ENCODE results near the gene PHKA1. TPM values are rescaled to one million over a fixed set of nuclear protein-coding genes. Genes with fewer than 3 reads are reported as not detected.

The PHKA1 gene
- total RNA-seq, 3 donors from 2014 or later (not counting 1 experiment from before 2014, with no cell fraction given), result 0.13 to 0.24 (median 0.16) TPM

DNA sequence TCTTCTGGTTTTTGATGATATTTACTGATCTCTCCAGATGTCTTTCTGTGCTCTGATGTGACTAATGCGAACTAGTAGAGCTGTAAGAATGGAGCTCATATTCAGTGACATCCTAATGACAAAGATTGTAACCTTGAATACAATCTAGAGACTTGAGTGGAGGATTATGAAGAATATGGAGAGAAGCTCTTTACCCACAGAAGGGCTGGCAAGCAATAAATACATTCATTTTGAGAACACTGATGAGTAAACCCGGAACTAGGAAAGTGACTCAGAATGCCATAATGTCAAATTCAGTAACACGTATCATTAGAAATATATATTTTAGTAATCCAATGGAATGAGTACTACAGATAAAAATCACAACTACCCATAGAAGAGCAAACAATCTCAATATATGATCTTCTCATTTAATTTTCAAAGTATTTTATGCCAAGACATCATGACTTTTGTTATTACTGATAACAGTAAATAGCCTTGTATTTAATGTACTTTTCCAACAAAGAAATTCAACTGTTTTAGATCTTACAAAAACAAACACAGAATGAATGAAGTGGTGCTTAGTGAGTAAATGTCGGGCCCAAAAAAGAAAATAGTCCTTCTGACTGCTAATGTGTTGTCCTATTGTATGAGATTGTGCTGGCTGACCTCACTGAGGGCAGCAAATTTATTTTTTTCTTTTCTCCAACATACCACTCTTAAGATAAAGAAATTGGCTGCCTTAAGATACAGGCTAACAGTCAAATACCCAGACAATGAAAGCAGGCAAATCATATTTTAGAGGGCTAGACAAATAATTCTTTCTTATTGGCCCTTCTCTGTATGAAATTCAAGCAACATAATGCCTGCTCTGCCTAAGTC lies 92.3 kb downstream of the PHKA1 start:
- H3K4me1 ChIP-seq (ENCODE audit: control insufficient read depth, insufficient read depth, low read length), result no peaks in the 10 kb centered on the region
- DNase-seq (no peak), ATAC-seq (no peak)
- TF ChIP-seq, protein P1, sequence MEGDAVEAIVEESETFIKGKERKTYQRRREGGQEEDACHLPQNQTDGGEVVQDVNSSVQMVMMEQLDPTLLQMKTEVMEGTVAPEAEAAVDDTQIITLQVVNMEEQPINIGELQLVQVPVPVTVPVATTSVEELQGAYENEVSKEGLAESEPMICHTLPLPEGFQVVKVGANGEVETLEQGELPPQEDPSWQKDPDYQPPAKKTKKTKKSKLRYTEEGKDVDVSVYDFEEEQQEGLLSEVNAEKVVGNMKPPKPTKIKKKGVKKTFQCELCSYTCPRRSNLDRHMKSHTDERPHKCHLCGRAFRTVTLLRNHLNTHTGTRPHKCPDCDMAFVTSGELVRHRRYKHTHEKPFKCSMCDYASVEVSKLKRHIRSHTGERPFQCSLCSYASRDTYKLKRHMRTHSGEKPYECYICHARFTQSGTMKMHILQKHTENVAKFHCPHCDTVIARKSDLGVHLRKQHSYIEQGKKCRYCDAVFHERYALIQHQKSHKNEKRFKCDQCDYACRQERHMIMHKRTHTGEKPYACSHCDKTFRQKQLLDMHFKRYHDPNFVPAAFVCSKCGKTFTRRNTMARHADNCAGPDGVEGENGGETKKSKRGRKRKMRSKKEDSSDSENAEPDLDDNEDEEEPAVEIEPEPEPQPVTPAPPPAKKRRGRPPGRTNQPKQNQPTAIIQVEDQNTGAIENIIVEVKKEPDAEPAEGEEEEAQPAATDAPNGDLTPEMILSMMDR (IDR thresholded peaks at IDR 0.05), result no peak
- H3K9me3 ChIP-seq (ENCODE audit: control insufficient read depth, insufficient read depth, low read length), result no peaks in the 10 kb centered on the region
- no peaks in the 10 kb centered on the region for H3K4me1 Mint-ChIP-seq
- H3K36me3 Mint-ChIP-seq, result no peaks in the 10 kb centered on the region
- no CpG with 5 or more reads among the region's 4 CpGs for WGBS (ENCODE audit: insufficient coverage)
- no peaks in the 10 kb centered on the region for H3K36me3 ChIP-seq (ENCODE audit: control insufficient read depth, insufficient read depth, low read length)
- intact Hi-C loops (cut with micrococcal nuclease), result no loop called here
- no peak overlapping the region for H3K4me3 Mint-ChIP-seq
- H3K27ac Mint-ChIP-seq, result no peak overlapping the region
- peaks cover 5 to 20% of the 10 kb centered on the region in 2 donors for H3K27me3 Mint-ChIP-seq (ENCODE audit: low read depth in 2 of 2)
- H3K4me3 ChIP-seq (ENCODE audit: low read length), result no peak overlapping the region
- H3K27ac ChIP-seq (ENCODE audit: low read length), result no peak overlapping the region
- no peaks in the 10 kb centered on the region for H3K9me3 Mint-ChIP-seq
- H3K27me3 ChIP-seq (ENCODE audit: control insufficient read depth, insufficient read depth, low read length), result no peaks in the 10 kb centered on the region

DNA sequence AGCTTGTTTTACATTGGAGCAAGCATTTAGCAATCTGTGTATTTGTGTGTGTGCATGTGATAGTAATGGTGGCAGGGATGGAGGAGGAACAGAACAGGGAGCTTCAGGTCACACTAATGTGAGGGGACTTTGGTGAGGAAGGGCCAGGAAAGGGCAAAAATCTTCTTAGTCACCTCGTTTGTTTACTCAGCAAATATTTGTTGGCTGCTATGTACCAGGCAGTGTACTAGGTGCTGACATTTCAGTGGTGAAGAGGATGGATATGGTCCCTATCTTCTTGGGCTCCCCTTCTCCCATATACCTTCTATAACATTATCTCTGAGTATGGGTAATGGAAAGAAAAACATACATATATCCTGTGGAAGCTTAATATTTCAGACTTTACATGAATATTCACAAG lies 92.9 kb downstream of the PHKA1 start:
- H3K27ac ChIP-seq (ENCODE audit: low read length), result no peak overlapping the region
- no peak for DNase-seq
- no peak for ATAC-seq
- WGBS (ENCODE audit: insufficient coverage), result no CpG with 5 or more reads among the region's 1 CpG
- H3K27me3 ChIP-seq (ENCODE audit: control insufficient read depth, insufficient read depth, low read length), result no peaks in the 10 kb centered on the region
- no peaks in the 10 kb centered on the region for H3K9me3 ChIP-seq (ENCODE audit: control insufficient read depth, insufficient read depth, low read length)
- TF ChIP-seq, protein P1 (IDR thresholded peaks at IDR 0.05), result no peak
- Mint-ChIP-seq H3K27ac (no peak overlapping the region), H3K4me3 (no peak overlapping the region), H3K9me3 (no peaks in the 10 kb centered on the region), H3K36me3 (no peaks in the 10 kb centered on the region), H3K27me3 (ENCODE audit: low read depth in 2 of 2) (peaks cover 9 to 26% of the 10 kb centered on the region in 2 donors), H3K4me1 (no peaks in the 10 kb centered on the region)
- H3K4me3 ChIP-seq (ENCODE audit: low read length), result no peak overlapping the region
- H3K36me3 ChIP-seq (ENCODE audit: control insufficient read depth, insufficient read depth, low read length), result no peaks in the 10 kb centered on the region
- intact Hi-C loops (cut with micrococcal nuclease), result no loop called here
- no peaks in the 10 kb centered on the region for H3K4me1 ChIP-seq (ENCODE audit: control insufficient read depth, insufficient read depth, low read length)

DNA sequence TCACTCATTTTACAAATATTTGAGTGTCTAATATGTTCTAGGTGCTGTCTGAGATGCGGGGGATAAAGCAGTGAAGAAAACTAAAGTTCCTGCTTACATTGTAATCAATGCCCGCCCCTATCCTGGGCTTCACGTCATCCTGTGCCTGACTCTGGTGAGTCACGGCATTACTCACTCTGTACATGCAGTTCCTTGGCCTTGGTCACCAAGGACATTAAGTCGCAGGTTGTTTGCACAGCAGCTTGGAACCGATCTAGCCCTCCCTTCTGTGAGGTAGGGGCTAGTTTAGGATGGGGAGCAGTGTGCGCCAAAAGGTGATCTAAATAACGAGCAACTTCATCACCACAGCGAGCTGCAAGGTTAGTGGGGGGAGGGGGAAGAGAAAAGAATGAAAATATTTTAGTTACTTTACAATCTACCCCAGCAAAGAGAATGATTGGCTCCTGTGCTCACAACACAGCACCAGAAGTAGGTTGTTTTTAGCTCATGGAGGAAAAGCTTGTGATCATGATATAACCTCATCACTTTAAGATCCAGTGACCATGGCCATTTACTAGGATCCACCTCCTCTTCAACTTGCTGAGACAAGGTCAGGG lies 93.5 kb downstream of the PHKA1 start:
- H3K27me3 ChIP-seq (ENCODE audit: control insufficient read depth, insufficient read depth, low read length), result no peaks in the 10 kb centered on the region
- Mint-ChIP-seq H3K4me1 (no peaks in the 10 kb centered on the region), H3K27me3 (ENCODE audit: low read depth in 2 of 2) (peaks cover 9 to 28% of the 10 kb centered on the region in 2 donors), H3K27ac (no peak overlapping the region), H3K4me3 (no peak overlapping the region), H3K9me3 (no peaks in the 10 kb centered on the region), H3K36me3 (no peaks in the 10 kb centered on the region)
- H3K4me3 ChIP-seq (ENCODE audit: low read length), result no peak overlapping the region
- TF ChIP-seq, protein P1 (IDR thresholded peaks at IDR 0.05), result no peak
- peak in 1 of 2 donors; percentile 8 for DNase-seq
- H3K36me3 ChIP-seq (ENCODE audit: control insufficient read depth, insufficient read depth, low read length), result no peaks in the 10 kb centered on the region
- H3K9me3 ChIP-seq (ENCODE audit: control insufficient read depth, insufficient read depth, low read length), result no peaks in the 10 kb centered on the region
- 80% methylated on average over 5 of the region's 9 CpGs for WGBS (ENCODE audit: insufficient coverage)
- no peak overlapping the region for H3K27ac ChIP-seq (ENCODE audit: low read length)
- no peak for ATAC-seq
- H3K4me1 ChIP-seq (ENCODE audit: control insufficient read depth, insufficient read depth, low read length), result no peaks in the 10 kb centered on the region
- intact Hi-C loops (cut with micrococcal nuclease), result no loop called here

All from natural killer cell (primary cell).